ENCODE measurements around the gene RHO.
"Not testable (repeated sequence)": the region's sequence is repeated elsewhere in the genome, so short reads cannot be mapped to it uniquely, and the experiment has no call there.

Gene RHO

GRCh38 chr3:129543156-129543790, 14.8 kb downstream of the RHO start, which contains the start of gene H1-8:
TSS of gene H1-8 (plus strand) at chr3:129543175. CDS start at chr3:129543219, 44 bp downstream.
- no peak for DNase-seq (ENCODE audit: low read depth in 2 of 2)

GRCh38 chr3:129543999-129544398, 15.6 kb downstream of the RHO start:
- DNase-seq (ENCODE audit: low read depth in 2 of 2), result no peak

GRCh38 chr3:129545951-129546350, 17.5 kb downstream of the RHO start:
- not testable (repeated sequence) for DNase-seq (ENCODE audit: low read depth in 2 of 2)

- DNase-seq (ENCODE audit: low read depth in 2 of 2), result no peak
Measured at GRCh38 chr3:129547241-129547640, 18.8 kb downstream of the RHO start.

GRCh38 chr3:129548104-129548965, 19.9 kb downstream of the RHO start:
- DNase-seq (ENCODE audit: low read depth in 2 of 2), result no peak

- DNase-seq (ENCODE audit: low read depth in 2 of 2), result no peak
Measured at GRCh38 chr3:129549006-129549800, 20.8 kb downstream of the RHO start.

- DNase-seq (ENCODE audit: low read depth in 2 of 2), result no peak
Measured at GRCh38 chr3:129549805-129550204, 21.4 kb downstream of the RHO start.

GRCh38 chr3:129552287-129553050, 24.0 kb downstream of the RHO start:
- no peak for DNase-seq (ENCODE audit: low read depth in 2 of 2)

- DNase-seq (ENCODE audit: low read depth in 2 of 2), result no peak
Measured at GRCh38 chr3:129553171-129553570, 24.7 kb downstream of the RHO start.

- DNase-seq (ENCODE audit: low read depth in 2 of 2), result no peak
Measured at GRCh38 chr3:129553719-129554118, 25.3 kb downstream of the RHO start.

GRCh38 chr3:129554356-129555152, 26.1 kb downstream of the RHO start:
- DNase-seq (ENCODE audit: low read depth in 2 of 2), result no peak

GRCh38 chr3:129555153-129555550, 26.7 kb downstream of the RHO start:
- DNase-seq (ENCODE audit: low read depth in 2 of 2), result no peak

- no peak for DNase-seq (ENCODE audit: low read depth in 2 of 2)
Measured at GRCh38 chr3:129555616-129556357, 27.3 kb downstream of the RHO start.

GRCh38 chr3:129556358-129556695, 27.9 kb downstream of the RHO start:
- no peak for DNase-seq (ENCODE audit: low read depth in 2 of 2)

GRCh38 chr3:129556890-129557547, 28.6 kb downstream of the RHO start:
- DNase-seq (ENCODE audit: low read depth in 2 of 2), result no peak

- DNase-seq (ENCODE audit: low read depth in 2 of 2), result no peak
Measured at GRCh38 chr3:129557548-129557894, 29.1 kb downstream of the RHO start.

- no peak for DNase-seq (ENCODE audit: low read depth in 2 of 2)
Measured at GRCh38 chr3:129558081-129558771, 29.8 kb downstream of the RHO start.

GRCh38 chr3:129558772-129559564, 30.5 kb downstream of the RHO start:
- DNase-seq (ENCODE audit: low read depth in 2 of 2), result no peak
